IMR-90 (cell line): ENCODE results near the gene PPP1R16B. TPM values are rescaled to one million over a fixed set of nuclear protein-coding genes. Genes with fewer than 3 reads are reported as not detected.

ENCODE experiments used
- ATAC-seq: fragments of 200-7000 bp; cut with Tn5 transposase; 2 replicates; pipeline ENCODE4 v1.9.1; 2020; ENCODE audit warnings: low read depth, mild to moderate bottlenecking, moderate library complexity
- BruUV-seq: library from RNA; stranded (reverse); fragments of 400-500 nt; replicated peaks from 2 replicates; lab custom pipeline; 2021; lab: Mats Ljungman, UMichigan
- CTCF ChIA-PET: fragments of 300-600 bp; formaldehyde crosslinking; extraction: SDS; loops from one replicate; lab custom pipeline; 2021; ENCODE audit warnings: antibody characterized with exemption; lab: Yijun Ruan, JAX
- POLR2A ChIA-PET: fragments of 300-600 bp; sonication (Branson Sonifier 250); formaldehyde crosslinking; loops from one replicate; lab custom pipeline; 2022; ENCODE audit warnings: antibody characterized with exemption; ENCODE audit not compliant: unreplicated experiment; lab: Charles Lee
- DNase-seq: peaks from one replicate; pipeline ENCODE4 v3.0.0; 2013
- H2AFZ ChIP-seq: replicated peaks from 2 replicates; pipeline ENCODE3; 2013; ENCODE audit warnings: low read length, mild to moderate bottlenecking; ENCODE audit not compliant: poor library complexity
- H2AK5ac ChIP-seq: 2 replicates; pipeline ENCODE4 v1.6.1; 2013; ENCODE audit warnings: low read depth, low read length, inconsistent platforms
- H2AK9ac ChIP-seq: replicated peaks from 2 replicates; pipeline ENCODE3; 2013; ENCODE audit warnings: mild to moderate bottlenecking, low read depth, low read length, moderate library complexity; ENCODE audit not compliant: poor library complexity
- H2BK120ac ChIP-seq: 2 replicates; pipeline ENCODE4 v1.6.1; 2013; ENCODE audit warnings: low read depth, low read length, inconsistent platforms
- H2BK15ac ChIP-seq: 3 replicates; pipeline ENCODE4 v1.6.1; 2013; ENCODE audit warnings: low read depth, low read length, inconsistent platforms
- H2BK20ac ChIP-seq: 2 replicates; pipeline ENCODE4 v1.6.1; 2013; ENCODE audit warnings: low read depth, mild to moderate bottlenecking, inconsistent platforms, low read length, moderate library complexity
- H2BK5ac ChIP-seq: 2 replicates; pipeline ENCODE4 v1.6.1; 2013; ENCODE audit warnings: mild to moderate bottlenecking, low read depth, low read length, inconsistent platforms; ENCODE audit not compliant: poor library complexity, severe bottlenecking
- H3K14ac ChIP-seq: replicated peaks from 2 replicates; pipeline ENCODE4 v1.6.1; 2013; ENCODE audit warnings: low read depth, low read length, inconsistent platforms
- H3K18ac ChIP-seq: 2 replicates; pipeline ENCODE4 v1.6.1; 2013; ENCODE audit warnings: low read depth, low read length, control low read depth
- H3K23ac ChIP-seq: 2 replicates; pipeline ENCODE4 v1.6.1; 2013; ENCODE audit warnings: low read depth, low read length, inconsistent platforms
- H3K27ac ChIP-seq: 2 replicates; pipeline ENCODE4 v1.5.1; 2013; ENCODE audit warnings: mild to moderate bottlenecking, control low read depth, low read length; ENCODE audit not compliant: insufficient read depth
- H3K27me3 ChIP-seq: 2 replicates; pipeline ENCODE4 v1.6.1; 2013; ENCODE audit warnings: low read length; ENCODE audit not compliant: control insufficient read depth, insufficient read depth
- H3K36me3 ChIP-seq: 2 replicates; pipeline ENCODE4 v1.6.1; 2013; ENCODE audit warnings: low read length, mixed read lengths; ENCODE audit not compliant: control insufficient read depth, insufficient read depth
- H3K4ac ChIP-seq: 2 replicates; pipeline ENCODE4 v1.6.1; 2013; ENCODE audit warnings: low read depth, low read length, inconsistent platforms
- H3K4me1 ChIP-seq: 2 replicates; pipeline ENCODE4 v1.6.1; 2013; ENCODE audit warnings: low read length, mixed read lengths; ENCODE audit not compliant: control insufficient read depth, insufficient read depth
- H3K4me2 ChIP-seq: 2 replicates; pipeline ENCODE4 v1.6.1; 2013; ENCODE audit warnings: low read depth, mild to moderate bottlenecking, control low read depth, low read length, moderate library complexity
- H3K4me3 ChIP-seq: 2 replicates; pipeline ENCODE4 v1.5.1; 2013; ENCODE audit warnings: low read depth, mild to moderate bottlenecking, control low read depth, low read length, moderate library complexity; ENCODE audit not compliant: insufficient read depth
- H3K56ac ChIP-seq: 2 replicates; pipeline ENCODE4 v1.6.1; 2013; ENCODE audit warnings: low read length, inconsistent platforms; ENCODE audit not compliant: insufficient read depth; ENCODE audit errors: extremely low read depth
- H3K79me1 ChIP-seq, 2 experiments: 2 replicates each; pipeline ENCODE4 v1.6.1; 2013; ENCODE audit warnings: low read length in 2 of 2, inconsistent platforms in 1 of 2, low read depth in 1 of 2
- H3K9ac ChIP-seq: 2 replicates; pipeline ENCODE4 v1.6.1; 2013; ENCODE audit warnings: low read depth, low read length, control low read depth
- H3K9me1 ChIP-seq: 2 replicates; pipeline ENCODE4 v1.6.1; 2013; ENCODE audit warnings: low read length, inconsistent platforms; ENCODE audit not compliant: insufficient read depth
- H3K9me3 ChIP-seq: 2 replicates; pipeline ENCODE4 v1.6.1; 2013; ENCODE audit warnings: low read length; ENCODE audit not compliant: control insufficient read depth, insufficient read depth
- H4K20me1 ChIP-seq: 2 replicates; pipeline ENCODE4 v1.6.1; 2013; ENCODE audit warnings: low read length, inconsistent platforms; ENCODE audit not compliant: insufficient read depth
- H4K5ac ChIP-seq: 2 replicates; pipeline ENCODE4 v1.6.1; 2013; ENCODE audit warnings: mild to moderate bottlenecking, low read depth, low read length, control low read depth
- H4K8ac ChIP-seq, 2 experiments: 2 replicates each; pipeline ENCODE4 v1.6.1; 2013; ENCODE audit warnings: low read depth in 2 of 2, low read length in 2 of 2, control low read depth in 1 of 2, inconsistent platforms in 1 of 2
- H4K91ac ChIP-seq: 2 replicates; pipeline ENCODE4 v1.6.1; 2013; ENCODE audit warnings: low read depth, low read length, inconsistent platforms; ENCODE audit not compliant: insufficient read depth
- CEBPB ChIP-seq: IDR thresholded peaks from 2 replicates; pipeline ENCODE4 v1.6.1; 2012; ENCODE audit warnings: low read depth, low read length, improper control_type of control experiment
- MAZ ChIP-seq: IDR thresholded peaks from 2 replicates; pipeline ENCODE4 v1.6.1; 2012; ENCODE audit warnings: low read depth, mild to moderate bottlenecking, low read length, improper control_type of control experiment, moderate library complexity, borderline replicate concordance
- RAD21 ChIP-seq: IDR thresholded peaks from 2 replicates; pipeline ENCODE4 v1.6.1; 2012; ENCODE audit warnings: low read length, improper control_type of control experiment
- RFX5 ChIP-seq: IDR thresholded peaks from 2 replicates; pipeline ENCODE4 v1.8.0; 2012; ENCODE audit warnings: low read depth, mild to moderate bottlenecking, low read length, moderate library complexity
- SMC3 ChIP-seq: fragments of 150-350 bp; IDR thresholded peaks from 2 replicates; pipeline ENCODE4 v1.6.1; 2016; ENCODE audit warnings: low read depth, mild to moderate bottlenecking, antibody characterized with exemption, low read length, moderate library complexity
- USF2 ChIP-seq: fragments of 150-350 bp; IDR thresholded peaks from 2 replicates; pipeline ENCODE4 v1.6.1; 2017; ENCODE audit warnings: mild to moderate bottlenecking, antibody characterized with exemption, low read length, low read depth
- WGBS, 2 experiments: methylation state at CpG; one replicate each; pipeline versions ENCODE4 v1.1.5 to v1.1.7; 2013; ENCODE audit warnings: missing lambda C conversion rate in 2 of 2; ENCODE audit not compliant: insufficient read length in 1 of 2; ENCODE audit errors: extremely low coverage in 2 of 2; 5-methylcytosine and 5-hydroxymethylcytosine counted together
- dilution Hi-C: fragments of 300-500 bp; cut with HindIII; formaldehyde crosslinking; loops from one replicate; pipeline ENCODE4 v1.14.3; 2018; ENCODE audit warnings: low sequenced_read_pairs; ENCODE audit not compliant: unreplicated experiment
- in situ Hi-C: fragments of 300-500 bp; cut with MboI; formaldehyde crosslinking; loops from 3 replicates; pipeline ENCODE4 v1.14.3; 2019; ENCODE audit warnings: low sequenced_read_pairs, inconsistent platforms, mixed read lengths
- intact Hi-C: fragments of 100-400 bp; cut with micrococcal nuclease; formaldehyde crosslinking; loops from 2 replicates; pipeline ENCODE4 v1.10.0; 2022
- polyA plus RNA-seq, 3 experiments: library from polyadenylated mRNA; depleted of rRNA; stranded (reverse); fragments of >200 nt; gene quantifications; 2 replicates each; pipeline ENCODE4 v1.2.3, GENCODE V29; 2012; ENCODE audit warnings: low replicate concordance in 1 of 3
- total RNA-seq: library from RNA; depleted of rRNA; stranded (reverse); fragments of >200 nt; gene quantifications from 2 replicates; pipeline ENCODE4 v1.2.3, GENCODE V29; 2012

Gene PPP1R16B
- total and polyA plus RNA-seq, 2 of the 4 experiments (the other 2 are of a cell fraction), result not detected

GRCh38 chr20:38900606-38901005 lies 95.1 kb downstream of the PPP1R16B start:
- H2AK5ac ChIP-seq, result no peak overlapping the region
- in situ Hi-C loops (no loop called here), dilution Hi-C loops (no loop called here), intact Hi-C loops (no loop called here)
- H3K4me3 ChIP-seq, result no peak overlapping the region
- H3K9me3 ChIP-seq, result peaks cover 2% of the 10 kb centered on the region; the same call in 1 of the 2 replicates
- no peak overlapping the region for H3K27ac ChIP-seq
- no peak overlapping the region for H3K4ac ChIP-seq
- no peaks in the 10 kb centered on the region for H3K9me1 ChIP-seq
- H3K9ac ChIP-seq, result no peak overlapping the region
- H3K23ac ChIP-seq, result no peak overlapping the region
- no peak overlapping the region for H2AFZ ChIP-seq
- H2BK15ac ChIP-seq, result no peak overlapping the region
- no peak overlapping the region for H3K56ac ChIP-seq
- TF ChIP-seq MAZ (no peak), USF2 (no peak), CEBPB (no peak), SMC3 (no peak), RFX5 (no peak), RAD21 (no peak)
- ATAC-seq (no peak), DNase-seq (no peak)
- H2BK5ac ChIP-seq, result no peak overlapping the region
- no peak overlapping the region for H4K91ac ChIP-seq
- H3K14ac ChIP-seq, result no peak overlapping the region
- no peak overlapping the region for H2AK9ac ChIP-seq
- no TSS peak for BruUV-seq
- WGBS, 2 experiments, result 17% methylated on average over 1 of the region's 13 CpGs; no CpG with 5 or more reads in 1 of the 2 experiments
- H4K8ac ChIP-seq, result no peak overlapping the region
- H2BK20ac ChIP-seq, result no peak overlapping the region
- CTCF ChIA-PET, result no interaction called here
- POLR2A ChIA-PET, result no interaction called here
- H3K79me1 ChIP-seq, result no peaks in the 10 kb centered on the region
- H3K4me1 ChIP-seq, result no peaks in the 10 kb centered on the region
- no peaks in the 10 kb centered on the region for H4K20me1 ChIP-seq
- H2BK120ac ChIP-seq, result no peak overlapping the region
- H3K18ac ChIP-seq, result no peak overlapping the region
- no peak overlapping the region for H4K5ac ChIP-seq
- peaks cover 17% of the 10 kb centered on the region for H3K27me3 ChIP-seq
- H3K4me2 ChIP-seq, result no peak overlapping the region
- H3K36me3 ChIP-seq, result no peaks in the 10 kb centered on the region
